Neuronal stem cell (in vitro differentiated cells): ENCODE measurements around the gene SCYGR8.

ENCODE experiments used
- DNase-seq: peaks from one replicate; pipeline ENCODE4 v3.0.0-alpha.2; 2013; ENCODE audit warnings: low spot score
- H2AFZ ChIP-seq: one replicate; pipeline ENCODE4 v1.6.1; 2013; ENCODE audit warnings: mild to moderate bottlenecking, low read length, inconsistent platforms
- H2AK5ac ChIP-seq: 2 replicates; pipeline ENCODE4 v1.6.1; 2013; ENCODE audit warnings: low read depth, mild to moderate bottlenecking, inconsistent platforms, low read length, moderate library complexity, mixed read lengths
- H2BK120ac ChIP-seq: 2 replicates; pipeline ENCODE4 v1.6.1; 2013; ENCODE audit warnings: low read depth, mild to moderate bottlenecking, inconsistent platforms, low read length, moderate library complexity, mixed read lengths
- H2BK12ac ChIP-seq: one replicate; pipeline ENCODE4 v1.6.1; 2013; ENCODE audit warnings: low read length, inconsistent platforms
- H2BK15ac ChIP-seq: 2 replicates; pipeline ENCODE4 v1.6.1; 2013; ENCODE audit warnings: mild to moderate bottlenecking, low read length, inconsistent platforms, mixed read lengths
- H2BK5ac ChIP-seq: one replicate; pipeline ENCODE4 v1.6.1; 2013; ENCODE audit warnings: inconsistent platforms, mild to moderate bottlenecking, low read length, moderate library complexity
- H3K14ac ChIP-seq: one replicate; pipeline ENCODE4 v1.6.1; 2013; ENCODE audit warnings: low read length, inconsistent platforms
- H3K18ac ChIP-seq: 2 replicates; pipeline ENCODE4 v1.6.1; 2013; ENCODE audit warnings: low read length, inconsistent platforms
- H3K23ac ChIP-seq: 2 replicates; pipeline ENCODE4 v1.6.1; 2013; ENCODE audit warnings: low read depth, mild to moderate bottlenecking, mixed read lengths, low read length, inconsistent platforms; ENCODE audit not compliant: poor library complexity
- H3K27ac ChIP-seq: replicated peaks from 3 replicates; pipeline ENCODE4 v1.5.1; 2013; ENCODE audit warnings: low read length, inconsistent platforms
- H3K27me3 ChIP-seq, 3 experiments: 2 replicates each; pipeline ENCODE4 v1.6.1; 2013; ENCODE audit warnings: low read length in 3 of 3, mild to moderate bottlenecking in 2 of 3, inconsistent platforms in 1 of 3, low read depth in 1 of 3, mixed read lengths in 1 of 3, moderate library complexity in 1 of 3; ENCODE audit not compliant: control insufficient read depth in 3 of 3, insufficient read depth in 3 of 3
- H3K36me3 ChIP-seq, 2 donors: replicated peaks in 1 of 2; 2 replicates each; pipeline ENCODE4 v1.6.1; 2013; ENCODE audit warnings: low read length in 2 of 2; ENCODE audit not compliant: control insufficient read depth in 2 of 2, insufficient read depth in 2 of 2
- H3K4ac ChIP-seq: 2 replicates; pipeline ENCODE4 v1.6.1; 2013; ENCODE audit warnings: inconsistent platforms, mild to moderate bottlenecking, low read length, moderate library complexity
- H3K4me1 ChIP-seq, 2 donors: 1 replicate in 1 of 2; 2 replicates in 1 of 2; pipeline ENCODE4 v1.6.1; 2013; ENCODE audit warnings: low read length in 2 of 2, low read depth in 1 of 2; ENCODE audit not compliant: control insufficient read depth in 2 of 2, insufficient read depth in 1 of 2
- H3K4me2 ChIP-seq: one replicate; pipeline ENCODE4 v1.6.1; 2013; ENCODE audit warnings: mild to moderate bottlenecking, low read length, inconsistent platforms; ENCODE audit not compliant: insufficient read depth, poor library complexity, severe bottlenecking
- H3K4me3 ChIP-seq, 2 donors: 2 replicates each; pipeline ENCODE4 v1.5.1; 2013; ENCODE audit warnings: low read length in 2 of 2, mild to moderate bottlenecking in 2 of 2, inconsistent platforms in 1 of 2, moderate library complexity in 1 of 2
- H3K79me1 ChIP-seq: one replicate; pipeline ENCODE4 v1.6.1; 2013; ENCODE audit warnings: low read depth, mild to moderate bottlenecking, inconsistent platforms, low read length, moderate library complexity
- H3K9ac ChIP-seq: one replicate; pipeline ENCODE4 v1.6.1; 2013; ENCODE audit warnings: mild to moderate bottlenecking, low read depth, low read length, inconsistent platforms; ENCODE audit not compliant: poor library complexity
- H3K9me3 ChIP-seq, 2 donors: replicated peaks in 1 of 2; 2 replicates each; pipeline versions ENCODE3 to v1.6.1; 2013; ENCODE audit warnings: low read length in 2 of 2, mild to moderate bottlenecking in 2 of 2, inconsistent platforms in 1 of 2, low read depth in 1 of 2, mixed read lengths in 1 of 2, moderate library complexity in 1 of 2; ENCODE audit not compliant: control insufficient read depth in 2 of 2, insufficient read depth in 1 of 2
- H4K8ac ChIP-seq: one replicate; pipeline ENCODE4 v1.6.1; 2013; ENCODE audit warnings: low read depth, mild to moderate bottlenecking, inconsistent platforms, low read length, moderate library complexity
- H4K91ac ChIP-seq: one replicate; pipeline ENCODE4 v1.6.1; 2013; ENCODE audit warnings: low read length, low read depth, mild to moderate bottlenecking, inconsistent platforms; ENCODE audit not compliant: poor library complexity
- WGBS, 2 donors: extraction: QIAGEN DNeasy Blood & Tissue Kit; methylation state at CpG; one replicate each; pipeline ENCODE4 v1.1.7; 2013; ENCODE audit warnings: missing lambda C conversion rate in 2 of 2, mixed read lengths in 1 of 2; ENCODE audit not compliant: insufficient read length in 2 of 2, insufficient replicate concordance in 1 of 2; ENCODE audit errors: extremely low coverage in 2 of 2; 5-methylcytosine and 5-hydroxymethylcytosine counted together

The SCYGR8 gene

DNA sequence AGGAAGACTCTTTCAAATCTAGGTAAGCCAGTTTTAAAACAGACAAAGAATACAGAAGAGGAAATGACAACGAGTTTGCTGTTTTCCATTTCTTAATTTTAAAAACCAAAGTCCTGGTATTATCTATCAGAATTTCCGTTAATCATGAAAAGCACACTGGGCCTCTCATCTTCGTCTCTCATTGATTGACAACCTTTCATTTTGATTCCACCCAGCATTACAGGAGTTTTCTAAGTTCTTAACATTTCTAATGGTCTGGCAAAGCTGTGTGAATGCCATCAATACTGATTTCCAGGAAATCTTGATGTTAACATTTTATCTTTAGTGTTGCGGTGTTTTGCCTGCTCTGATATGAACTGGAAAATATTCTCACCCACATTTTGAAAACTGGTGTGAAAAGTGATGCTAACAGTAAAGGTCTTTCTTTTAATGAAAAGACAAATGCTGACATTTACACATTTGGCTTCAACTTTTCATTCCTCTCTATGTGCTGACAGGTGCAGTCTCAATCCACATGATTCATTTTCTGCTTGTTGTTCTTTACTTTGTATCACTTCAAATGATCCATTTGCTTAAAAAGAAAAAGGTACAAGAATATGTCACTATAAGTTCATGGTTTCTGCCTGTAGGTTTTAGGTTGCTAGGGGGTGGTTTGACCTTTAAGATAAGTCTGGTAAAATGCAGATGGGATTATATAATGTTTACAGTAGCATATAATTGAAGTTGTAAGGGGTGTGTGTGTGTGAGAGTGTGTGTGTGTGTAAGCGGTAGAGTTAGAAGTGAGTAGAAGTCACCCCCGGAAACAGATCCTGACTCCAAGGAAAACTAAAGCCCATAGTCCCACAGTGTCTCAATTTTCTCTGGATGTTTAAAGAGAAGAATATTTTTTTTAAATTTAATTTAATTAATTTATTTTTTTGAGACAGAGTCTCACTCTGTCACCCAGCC lies 29.5 kb downstream of the SCYGR8 start:
- H3K23ac ChIP-seq, result no peak overlapping the region

DNA sequence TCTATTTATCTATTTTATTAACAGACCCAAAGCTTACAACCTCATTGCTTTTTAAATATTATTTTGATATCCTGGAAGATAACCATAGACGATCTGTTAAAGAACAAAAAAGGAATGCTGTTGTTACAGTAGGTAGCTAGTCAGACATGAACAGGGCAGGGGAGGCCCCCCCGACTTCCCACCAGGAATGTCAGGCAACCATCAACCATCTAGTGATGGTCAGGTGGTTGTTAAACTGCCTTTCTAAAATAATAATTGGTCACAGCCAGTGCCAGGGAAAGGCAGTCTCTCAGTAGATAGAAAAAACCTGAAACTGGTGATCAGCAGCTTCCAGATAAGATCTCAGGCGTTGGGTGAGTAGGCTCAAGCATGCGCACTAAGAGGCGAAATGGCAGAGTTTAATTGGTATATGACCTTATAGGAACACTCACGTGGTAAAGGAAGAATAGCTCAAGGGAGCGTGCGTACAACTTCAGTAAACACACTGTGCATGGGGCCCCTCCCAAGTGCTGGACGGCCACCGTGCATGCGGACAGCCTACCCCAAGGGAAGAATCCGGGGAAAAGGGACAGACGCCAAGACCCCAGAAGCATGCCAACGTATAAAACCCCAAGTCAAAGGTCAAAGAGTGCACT lies 35.4 kb downstream of the SCYGR8 start:
- Histone ChIP-seq H3K27me3 (no peaks in the 10 kb centered on the region), H2AFZ (no peak overlapping the region), H2BK5ac (no peak overlapping the region), H3K4me1 (no peaks in the 10 kb centered on the region), H3K23ac (no peak overlapping the region), H3K4me3 (no peak overlapping the region), H4K8ac (no peak overlapping the region), H3K27ac (no peak overlapping the region), H3K9me3 (no peaks in the 10 kb centered on the region), H3K18ac (no peak overlapping the region), H3K4ac (no peak overlapping the region), H4K91ac (no peak overlapping the region), H3K36me3 (no peaks in the 10 kb centered on the region), H3K14ac (no peak overlapping the region), H2BK12ac (no peak overlapping the region), H3K4me2 (no peak overlapping the region), H3K79me1 (no peaks in the 10 kb centered on the region), H3K9ac (no peak overlapping the region), H2AK5ac (no peak overlapping the region), H2BK120ac (no peak overlapping the region), H2BK15ac (no peak overlapping the region)
- WGBS, 2 donors, result no CpG with 5 or more reads among the region's 14 CpGs
- no peak for DNase-seq

More for the DNA sequence above, 29.5 kb downstream of the SCYGR8 start:
- no peak for DNase-seq
- H3K27ac ChIP-seq, result no peak overlapping the region
- H3K4me3 ChIP-seq, result no peak overlapping the region
- no peak overlapping the region for H2BK15ac ChIP-seq
- no peak overlapping the region for H3K4me2 ChIP-seq
- H2BK12ac ChIP-seq, result no peak overlapping the region
- no peak overlapping the region for H2BK120ac ChIP-seq
- no peak overlapping the region for H2BK5ac ChIP-seq
- H4K8ac ChIP-seq, result no peak overlapping the region
- WGBS, 2 donors, result 100% methylated on average over 1 of the region's 6 CpGs
- no peak overlapping the region for H3K9ac ChIP-seq
- no peak overlapping the region for H2AFZ ChIP-seq
- H3K14ac ChIP-seq, result no peak overlapping the region
- H4K91ac ChIP-seq, result no peak overlapping the region
- H3K4ac ChIP-seq, result no peak overlapping the region
- H2AK5ac ChIP-seq, result no peak overlapping the region
- H3K79me1 ChIP-seq, result no peaks in the 10 kb centered on the region
- no peaks in the 10 kb centered on the region for H3K4me1 ChIP-seq
- H3K9me3 ChIP-seq, result no peaks in the 10 kb centered on the region
- no peaks in the 10 kb centered on the region for H3K36me3 ChIP-seq
- H3K27me3 ChIP-seq, result no peaks in the 10 kb centered on the region
- H3K18ac ChIP-seq, result no peak overlapping the region

DNA sequence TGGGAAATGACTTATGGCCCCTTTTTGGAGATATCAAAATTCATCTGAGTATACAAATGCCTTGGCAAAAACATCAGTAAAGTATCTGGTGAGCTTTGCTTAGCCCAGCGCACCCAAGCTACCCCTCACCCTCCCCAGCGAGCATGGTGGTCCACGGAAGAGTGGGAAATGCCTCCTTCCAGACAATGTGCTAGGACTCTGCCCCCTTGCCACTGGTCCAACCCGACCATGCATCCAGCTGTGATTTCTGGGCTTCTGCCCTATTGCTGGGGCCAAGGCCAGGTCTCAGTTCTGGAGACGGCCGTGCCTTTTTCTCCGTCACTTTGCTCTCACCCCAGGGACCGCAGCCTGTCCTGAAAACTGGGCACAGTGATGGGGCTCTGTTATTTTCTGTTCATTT lies 36.1 kb downstream of the SCYGR8 start:
- no peaks in the 10 kb centered on the region for H3K4me1 ChIP-seq

DNA sequence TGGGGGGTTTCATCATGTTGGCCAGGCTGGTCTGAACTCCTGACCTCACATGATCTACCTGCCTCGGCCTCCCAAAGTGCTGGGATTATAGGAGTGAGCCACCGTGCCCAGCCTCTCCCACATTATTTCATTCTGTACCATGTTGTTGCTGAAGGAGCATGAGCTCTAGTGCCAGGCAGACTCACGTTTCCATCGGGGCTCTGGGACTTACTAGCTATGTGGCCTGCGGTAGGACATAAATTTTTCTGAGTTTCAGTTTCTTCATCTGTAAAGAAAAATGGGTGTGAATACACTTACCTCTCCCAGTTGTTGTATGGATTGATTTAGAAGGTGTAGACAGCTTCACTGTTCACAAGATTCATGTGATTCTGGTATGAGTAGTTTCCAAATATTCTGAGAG lies 37.1 kb downstream of the SCYGR8 start:
- Histone ChIP-seq H2AFZ (no peak overlapping the region), H3K18ac (no peak overlapping the region), H3K14ac (no peak overlapping the region), H3K9ac (no peak overlapping the region), H3K9me3 (no peaks in the 10 kb centered on the region), H2BK15ac (no peak overlapping the region), H2BK120ac (no peak overlapping the region), H4K91ac (no peak overlapping the region), H3K36me3 (no peaks in the 10 kb centered on the region), H2AK5ac (no peak overlapping the region), H3K4ac (no peak overlapping the region), H2BK5ac (no peak overlapping the region), H3K4me3 (no peak overlapping the region), H3K4me1 (no peaks in the 10 kb centered on the region), H3K27ac (no peak overlapping the region), H3K79me1 (no peaks in the 10 kb centered on the region), H3K27me3 (no peaks in the 10 kb centered on the region), H3K4me2 (no peak overlapping the region), H3K23ac (no peak overlapping the region), H4K8ac (no peak overlapping the region), H2BK12ac (no peak overlapping the region)
- no CpG with 5 or more reads among the region's 5 CpGs for WGBS, 2 donors
- DNase-seq, result no peak

More for the DNA sequence above, 36.1 kb downstream of the SCYGR8 start:
- H3K14ac ChIP-seq, result no peak overlapping the region
- no peak overlapping the region for H3K18ac ChIP-seq
- H2BK15ac ChIP-seq, result no peak overlapping the region
- no peak overlapping the region for H3K4me2 ChIP-seq
- no peak overlapping the region for H3K4ac ChIP-seq
- H3K79me1 ChIP-seq, result no peaks in the 10 kb centered on the region
- no peak overlapping the region for H2BK12ac ChIP-seq
- no peak for DNase-seq
- no peak overlapping the region for H2BK5ac ChIP-seq
- no peaks in the 10 kb centered on the region for H3K27me3 ChIP-seq
- no peak overlapping the region for H3K9ac ChIP-seq
- no peak overlapping the region for H2AK5ac ChIP-seq
- H3K36me3 ChIP-seq, result no peaks in the 10 kb centered on the region
- no peak overlapping the region for H2BK120ac ChIP-seq
- no peak overlapping the region for H4K8ac ChIP-seq
- no peak overlapping the region for H3K4me3 ChIP-seq
- no peak overlapping the region for H4K91ac ChIP-seq
- H3K9me3 ChIP-seq, result no peaks in the 10 kb centered on the region
- H2AFZ ChIP-seq, result no peak overlapping the region
- no CpG with 5 or more reads among the region's 8 CpGs for WGBS, 2 donors
- H3K27ac ChIP-seq, result no peak overlapping the region
- H3K23ac ChIP-seq, result no peak overlapping the region
